ENCODE data around the gene MYO9A. TPM values are rescaled to one million over a fixed set of nuclear protein-coding genes. Genes with fewer than 3 reads are reported as not detected.

The MYO9A gene
- total and polyA plus RNA-seq, 10 of the 15 experiments (the other 5 are each of a cell fraction or from before 2014, with no cell fraction given) = 3.3 to 25.3 (median 12.2) TPM

DNA sequence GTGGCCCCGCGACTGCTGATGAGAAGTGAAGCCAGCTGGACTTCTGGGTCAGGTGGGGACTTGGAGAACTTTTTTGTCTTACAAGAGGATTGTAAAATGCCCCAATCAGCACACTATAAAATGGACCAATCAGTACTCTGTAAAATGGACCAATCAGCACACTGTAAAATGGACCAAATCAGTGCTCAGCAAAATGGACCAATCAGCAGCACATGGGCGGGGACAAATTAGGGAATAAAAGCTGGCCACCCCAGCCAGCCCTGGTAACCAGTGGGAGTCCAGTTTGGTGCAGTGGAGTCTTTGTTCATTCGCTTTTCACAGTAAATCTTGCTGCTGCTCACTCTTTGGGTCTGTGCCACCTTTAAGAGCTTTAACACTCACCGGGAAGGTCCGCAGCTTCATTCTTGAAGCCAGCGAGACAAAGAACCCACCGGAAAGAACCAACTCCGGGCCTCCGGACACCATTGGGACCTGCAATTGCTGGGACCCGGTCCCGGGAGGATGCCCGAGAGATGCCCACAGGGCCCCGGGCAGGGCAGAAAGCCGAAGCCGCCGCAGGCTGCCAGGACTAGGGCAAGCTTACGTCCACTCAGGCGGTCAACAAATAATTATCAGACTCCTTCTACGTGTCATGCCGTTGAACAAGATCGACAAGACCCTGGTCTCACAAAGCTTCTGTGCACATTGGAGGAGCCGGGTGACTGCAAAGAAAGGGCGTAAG, 315.9 kb downstream of the MYO9A start:
- Histone ChIP-seq H3K27ac (ENCODE audit: control insufficient read depth, insufficient read depth) (no peak overlapping the region), H3K9ac (ENCODE audit: control insufficient read depth, insufficient read depth, low read length) (no peak overlapping the region), H3K4me2 (ENCODE audit: control insufficient read depth, insufficient read depth) (no peak overlapping the region), H3K4me1 (ENCODE audit: control insufficient read depth, insufficient read depth, low read length) (peaks cover 10% of the 10 kb centered on the region), H3K36me3 (ENCODE audit: control insufficient read depth in 2 of 2, insufficient read depth in 2 of 2, low read length in 1 of 2) (no peaks in the 10 kb centered on the region), H3K9me3 (replicated peaks; ENCODE audit: control insufficient read depth, insufficient read depth, low read length) (no peaks in the 10 kb centered on the region; the same call in 2 of the 3 replicates), H3K79me2 (ENCODE audit: control insufficient read depth, insufficient read depth, low read length) (no peaks in the 10 kb centered on the region), H3K27me3 (replicated peaks in 1 of 2; ENCODE audit: control insufficient read depth in 2 of 2, insufficient read depth in 2 of 2, low read length in 1 of 2) (no peaks in the 10 kb centered on the region), H2AFZ (ENCODE audit: control insufficient read depth, low read depth, low read length) (no peak overlapping the region), H3K4me3 (no peak overlapping the region), H4K20me1 (ENCODE audit: control insufficient read depth, insufficient read depth) (no peaks in the 10 kb centered on the region)
- ChIA-PET CTCF (interaction anchor here (0.7 to 6.0 kb wide), 19 partner anchors 16 to 789 kb away, joined by 3 to 69 read pairs (median 4); no protein-coding TSS in a partner anchor), SMC1A (ENCODE audit: uncharacterized antibody, unreplicated experiment) (interaction anchor here (0.6 to 4.2 kb wide), 8 partner anchors 12 to 354 kb away, joined by 3 to 26 read pairs (median 4); no protein-coding TSS in a partner anchor), POLR2A (no interaction called here), RAD21 (ENCODE audit: unreplicated experiment) (interaction anchor here (1.4 to 3.0 kb wide), 4 partner anchors 21 to 356 kb away, joined by 3 to 25 read pairs (median 10); no protein-coding TSS in a partner anchor)
- intact Hi-C loops (cut with micrococcal nuclease; ENCODE audit: unreplicated experiment) = loop anchor here (1.0 to 2.0 kb wide), 4 partner anchors 50 to 355 kb away; no protein-coding TSS in a partner anchor
- no peak for ATAC-seq
- BruUV-seq (replicated peaks) = no TSS peak
- in situ Hi-C loops (cut with MboI) = loop anchor here (5.0 to 10.0 kb wide), 3 partner anchors 55 to 353 kb away; no protein-coding TSS in a partner anchor
- FAIRE-seq = no peak
- 95% methylated on average over 24 of the region's 24 CpGs for WGBS (ENCODE audit: insufficient coverage, insufficient replicate concordance, low lambda C conversion rate, missing lambda C conversion rate)
- no peak for DNase-seq (ENCODE audit: low read depth, low spot score)
- TF ChIP-seq NFYB (IDR thresholded peaks at IDR 0.05; ENCODE audit: insufficient read depth, low read depth, low read length) = peak; percentile 72
- TF ChIP-seq KAT2A (conservative IDR thresholded peaks at IDR 0.05; ENCODE audit: control insufficient read depth, low read depth, low read length) = no peak

Measured in GM12878 (cell line).